Measurements from ENCODE around the gene ZBTB7C.

ZBTB7C gene

GRCh38 chr18:48133671-48134251 is 275.4 kb downstream of the ZBTB7C start:
- DNase-seq, result no peak

- peak; percentile 7 for DNase-seq
Observed at GRCh38 chr18:48132797-48133655, 276.2 kb downstream of the ZBTB7C start.

GRCh38 chr18:48131042-48131441 is 278.1 kb downstream of the ZBTB7C start:
- DNase-seq, result no peak

GRCh38 chr18:48129621-48130082 is 279.5 kb downstream of the ZBTB7C start:
- DNase-seq, result no peak

GRCh38 chr18:48127606-48128005 is 281.6 kb downstream of the ZBTB7C start:
- DNase-seq, result no peak

- DNase-seq, result no peak
Observed at GRCh38 chr18:48126240-48126639, 282.9 kb downstream of the ZBTB7C start.

GRCh38 chr18:48125724-48126123 is 283.5 kb downstream of the ZBTB7C start:
- DNase-seq, result no peak

GRCh38 chr18:48124857-48125626 is 284.1 kb downstream of the ZBTB7C start:
- no peak for DNase-seq

- DNase-seq, result no peak
Observed at GRCh38 chr18:48123941-48124340, 285.2 kb downstream of the ZBTB7C start.

GRCh38 chr18:48123324-48123723 is 285.9 kb downstream of the ZBTB7C start:
- no peak for DNase-seq

GRCh38 chr18:48122816-48123215 is 286.4 kb downstream of the ZBTB7C start:
- no peak for DNase-seq

GRCh38 chr18:48122376-48122775 is 286.8 kb downstream of the ZBTB7C start:
- DNase-seq, result no peak

GRCh38 chr18:48121752-48122151 is 287.4 kb downstream of the ZBTB7C start:
- no peak for DNase-seq

GRCh38 chr18:48119204-48119603 is 290.0 kb downstream of the ZBTB7C start:
- DNase-seq, result no peak

- no peak for DNase-seq
Observed at GRCh38 chr18:48116873-48117630, 292.1 kb downstream of the ZBTB7C start.

GRCh38 chr18:48116017-48116416 is 293.2 kb downstream of the ZBTB7C start:
- no peak for DNase-seq

- DNase-seq, result no peak
Observed at GRCh38 chr18:48113691-48114090, 295.5 kb downstream of the ZBTB7C start.

- DNase-seq, result no peak
Observed at GRCh38 chr18:48111587-48111986, 297.6 kb downstream of the ZBTB7C start.

- no peak for DNase-seq
Observed at GRCh38 chr18:48110797-48111196, 298.4 kb downstream of the ZBTB7C start.

GRCh38 chr18:48109961-48110493 is 299.2 kb downstream of the ZBTB7C start:
- DNase-seq, result no peak

- no peak for DNase-seq
Observed at GRCh38 chr18:48108136-48108535, 301.0 kb downstream of the ZBTB7C start.

GRCh38 chr18:48106976-48107781 is 302.0 kb downstream of the ZBTB7C start:
- DNase-seq, result no peak
